ENCODE data around the gene SYT13. TPM values are rescaled to one million over a fixed set of nuclear protein-coding genes. Genes with fewer than 3 reads are reported as not detected.

The SYT13 gene
- total and polyA plus RNA-seq, 8 donors: 1.3 to 33.3 (median 2.2) TPM; not detected in 1

- no peak for TF ChIP-seq POLR2AphosphoS5 (IDR thresholded peaks at IDR 0.05)
- TF ChIP-seq, protein P1, sequence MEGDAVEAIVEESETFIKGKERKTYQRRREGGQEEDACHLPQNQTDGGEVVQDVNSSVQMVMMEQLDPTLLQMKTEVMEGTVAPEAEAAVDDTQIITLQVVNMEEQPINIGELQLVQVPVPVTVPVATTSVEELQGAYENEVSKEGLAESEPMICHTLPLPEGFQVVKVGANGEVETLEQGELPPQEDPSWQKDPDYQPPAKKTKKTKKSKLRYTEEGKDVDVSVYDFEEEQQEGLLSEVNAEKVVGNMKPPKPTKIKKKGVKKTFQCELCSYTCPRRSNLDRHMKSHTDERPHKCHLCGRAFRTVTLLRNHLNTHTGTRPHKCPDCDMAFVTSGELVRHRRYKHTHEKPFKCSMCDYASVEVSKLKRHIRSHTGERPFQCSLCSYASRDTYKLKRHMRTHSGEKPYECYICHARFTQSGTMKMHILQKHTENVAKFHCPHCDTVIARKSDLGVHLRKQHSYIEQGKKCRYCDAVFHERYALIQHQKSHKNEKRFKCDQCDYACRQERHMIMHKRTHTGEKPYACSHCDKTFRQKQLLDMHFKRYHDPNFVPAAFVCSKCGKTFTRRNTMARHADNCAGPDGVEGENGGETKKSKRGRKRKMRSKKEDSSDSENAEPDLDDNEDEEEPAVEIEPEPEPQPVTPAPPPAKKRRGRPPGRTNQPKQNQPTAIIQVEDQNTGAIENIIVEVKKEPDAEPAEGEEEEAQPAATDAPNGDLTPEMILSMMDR (IDR thresholded peaks at IDR 0.05): no peak
- TF ChIP-seq EP300 (IDR thresholded peaks at IDR 0.05): no peak
- no peak for TF ChIP-seq POLR2A (IDR thresholded peaks at IDR 0.05)
- H3K4me3 ChIP-seq: no peak overlapping the region
- no peak for DNase-seq
- H3K27ac ChIP-seq: no peak overlapping the region
- H3K36me3 ChIP-seq: no peaks in the 10 kb centered on the region
- peaks cover 0 to 24% (median 0%) of the 10 kb centered on the region in 3 donors for H3K27me3 ChIP-seq
- peaks cover 0 to 5% (median 0%) of the 10 kb centered on the region in 4 donors for H3K4me1 ChIP-seq
- H3K9me3 ChIP-seq: no peaks in the 10 kb centered on the region
- intact Hi-C loops (cut with DNase I; ENCODE audit: low total_unique reads): no loop called here
Observed at GRCh38 chr11:45269678-45270077, 16.5 kb downstream of the SYT13 start.

GRCh38 chr11:45267652-45268299, 18.4 kb downstream of the SYT13 start:
- peaks cover 0 to 38% (median 0%) of the 10 kb centered on the region in 3 donors for H3K27me3 ChIP-seq
- intact Hi-C loops (cut with DNase I; ENCODE audit: low total_unique reads): no loop called here
- no peak for DNase-seq
- TF ChIP-seq POLR2A (IDR thresholded peaks at IDR 0.05): no peak
- no peak for TF ChIP-seq POLR2AphosphoS5 (IDR thresholded peaks at IDR 0.05)
- TF ChIP-seq EP300 (IDR thresholded peaks at IDR 0.05): no peak
- H3K4me3 ChIP-seq: no peak overlapping the region
- H3K4me1 ChIP-seq: no peaks in the 10 kb centered on the region
- no peaks in the 10 kb centered on the region for H3K36me3 ChIP-seq
- no peaks in the 10 kb centered on the region for H3K9me3 ChIP-seq
- WGBS, 5 donors: 65 to 82% (median 75%) methylated on average over 13 of the region's 13 CpGs
- H3K27ac ChIP-seq: no peak overlapping the region

- TF ChIP-seq POLR2A (IDR thresholded peaks at IDR 0.05) (no peak), EP300 (IDR thresholded peaks at IDR 0.05) (no peak), POLR2AphosphoS5 (IDR thresholded peaks at IDR 0.05) (no peak)
- TF ChIP-seq, protein P1 (IDR thresholded peaks at IDR 0.05): peak in 1 of 7 experiments; percentile 17
- intact Hi-C loops (cut with DNase I; ENCODE audit: low total_unique reads): no loop called here
- 66 to 72% (median 69%) methylated on average over 14 of the region's 14 CpGs for WGBS, 5 donors
- Histone ChIP-seq H3K9me3 (no peaks in the 10 kb centered on the region), H3K4me1 (no peaks in the 10 kb centered on the region), H3K4me3 (no peak overlapping the region), H3K27ac (no peak overlapping the region), H3K36me3 (no peaks in the 10 kb centered on the region), H3K27me3 (peaks cover 0 to 41% (median 0%) of the 10 kb centered on the region in 3 donors)
- no peak for DNase-seq
Observed at GRCh38 chr11:45267052-45267451, 19.1 kb downstream of the SYT13 start.

- Histone ChIP-seq H3K4me1 (no peaks in the 10 kb centered on the region), H3K36me3 (no peaks in the 10 kb centered on the region), H3K27me3 (peaks cover 0 to 46% (median 0%) of the 10 kb centered on the region in 3 donors), H3K27ac (no peak overlapping the region), H3K9me3 (no peaks in the 10 kb centered on the region), H3K4me3 (no peak overlapping the region)
- WGBS, 5 donors: 34 to 68% (median 52%) methylated on average over 1 of the region's 1 CpG
- TF ChIP-seq POLR2AphosphoS5 (IDR thresholded peaks at IDR 0.05) (no peak), POLR2A (IDR thresholded peaks at IDR 0.05) (no peak), EP300 (IDR thresholded peaks at IDR 0.05) (no peak)
- TF ChIP-seq, protein P1 (IDR thresholded peaks at IDR 0.05): no peak
- no peak for DNase-seq
- intact Hi-C loops (cut with DNase I; ENCODE audit: low total_unique reads): no loop called here
Observed at GRCh38 chr11:45266676-45267020, 19.5 kb downstream of the SYT13 start.

- intact Hi-C loops (cut with DNase I; ENCODE audit: low total_unique reads): no loop called here
- H3K27ac ChIP-seq: no peak overlapping the region
- DNase-seq: no peak
- no peaks in the 10 kb centered on the region for H3K36me3 ChIP-seq
- 65 to 81% (median 78%) methylated on average over 2 of the region's 2 CpGs for WGBS, 5 donors
- H3K4me1 ChIP-seq: no peaks in the 10 kb centered on the region
- no peaks in the 10 kb centered on the region for H3K9me3 ChIP-seq
- peaks cover 0 to 51% (median 0%) of the 10 kb centered on the region in 3 donors for H3K27me3 ChIP-seq
- H3K4me3 ChIP-seq: no peak overlapping the region
- no peak for TF ChIP-seq POLR2A (IDR thresholded peaks at IDR 0.05)
Observed at GRCh38 chr11:45265969-45266675, 20.0 kb downstream of the SYT13 start.
